ENCODE measurements around the gene BCAR1. TPM values are rescaled to one million over a fixed set of nuclear protein-coding genes. Genes with fewer than 3 reads are reported as not detected.

BCAR1 gene
- total RNA-seq, 1 donor: under 0.01 TPM

Small RNA genes within 50 kb of the gene (small RNA-seq; reads per million reads assigned to genes)
- gene RNU6-758P: not detected

Other genes starting within 250 kb of the BCAR1 start
- 1.3 TPM for gene LDHD, start 134.8 kb downstream of the BCAR1 start, total RNA-seq
- 7.0 TPM for gene ZFP1, start 103.1 kb downstream of the BCAR1 start, total RNA-seq
- not detected for gene CTRB2, start 44.5 kb downstream of the BCAR1 start, total RNA-seq
- not detected for gene CTRB1, start 32.6 kb downstream of the BCAR1 start, total RNA-seq
- 10.8 TPM for gene CFDP1, start 181.9 kb upstream of the BCAR1 start, total RNA-seq
- gene TMEM170A, start 213.1 kb upstream of the BCAR1 start, total RNA-seq: 29.9 TPM
- gene CHST6, start 243.8 kb upstream of the BCAR1 start, total RNA-seq: 0.27 TPM

All from hematopoietic multipotent progenitor cell (in vitro differentiated cells).